Tibial artery (tissue), 4 donors: ENCODE measurements around the gene INTS1.

ENCODE experiments used
- DNase-seq, 2 donors: peaks; one replicate each; pipeline ENCODE4 v3.0.0-alpha.2; 2019
- H3K27ac ChIP-seq, 2 donors: fragments of 200-600 bp; sonication (generic) in 1 of 2; 1 replicate in 1 of 2; 2 replicates in 1 of 2; pipeline ENCODE4 v1.5.1; 2018 to 2019; ENCODE audit warnings: mild to moderate bottlenecking in 1 of 2
- H3K27me3 ChIP-seq, 2 donors: fragments of 200-600 bp; sonication (generic) in 1 of 2; one replicate each; pipeline versions ENCODE4 v1.5.1 to v1.6.0; 2016 to 2019
- H3K36me3 ChIP-seq, 3 donors: fragments of 200-600 bp; sonication (generic) in 2 of 3; one replicate each; pipeline ENCODE4 v1.5.1; 2016 to 2019; ENCODE audit warnings: mild to moderate bottlenecking in 2 of 3
- H3K4me1 ChIP-seq, 4 donors: fragments of 200-600 bp; sonication (generic) in 2 of 4; 1 replicate in 3 of 4; 2 replicates in 1 of 4; pipeline ENCODE4 v1.5.1; 2016 to 2019
- H3K4me3 ChIP-seq, 2 donors: fragments of 200-600 bp; sonication (generic) in 1 of 2; 1 replicate in 1 of 2; 2 replicates in 1 of 2; pipeline ENCODE4 v1.5.1; 2018 to 2019; ENCODE audit warnings: mild to moderate bottlenecking in 2 of 2
- H3K9me3 ChIP-seq, 3 donors: fragments of 200-600 bp; sonication (generic) in 1 of 3; one replicate each; pipeline ENCODE4 v1.5.1; 2016 to 2019
- intact Hi-C: fragments of 100-400 bp; cut with DNase I; formaldehyde crosslinking; loops from one replicate; pipeline ENCODE4 v1.15.0; 2023; ENCODE audit warnings: low total_unique reads
- TF ChIP-seq, protein P1 (sequence below), 2 experiments: fragments of 200-600 bp in 1 of 2; fragments of 450-650 bp in 1 of 2; IDR thresholded peaks; one replicate each; pipeline ENCODE4 v1.5.1; 2017 to 2019; ENCODE audit warnings: antibody characterized with exemption in 2 of 2, mild to moderate bottlenecking in 1 of 2, moderate library complexity in 1 of 2

The INTS1 gene

DNA sequence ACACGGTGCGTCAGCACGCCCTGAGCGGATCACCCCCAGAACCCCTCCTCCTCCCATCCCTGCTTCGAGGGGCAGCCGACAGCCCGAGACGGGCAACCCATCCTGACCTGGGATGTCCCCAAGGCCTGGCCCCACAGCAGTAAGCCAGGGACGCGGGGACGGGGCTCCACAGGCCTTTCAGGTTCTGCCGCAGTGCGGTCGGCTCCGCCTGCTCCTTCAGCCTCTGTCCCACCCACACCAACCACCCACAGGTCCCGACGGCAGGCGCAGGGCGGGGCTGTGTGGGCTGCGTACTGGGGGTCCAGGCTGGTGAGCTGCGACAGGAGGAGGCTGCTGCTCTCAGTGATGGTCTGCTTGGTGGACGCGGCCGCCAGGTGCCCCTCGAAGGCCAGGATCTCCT lies 16.7 kb downstream of the INTS1 start:
- TF ChIP-seq, protein P1, sequence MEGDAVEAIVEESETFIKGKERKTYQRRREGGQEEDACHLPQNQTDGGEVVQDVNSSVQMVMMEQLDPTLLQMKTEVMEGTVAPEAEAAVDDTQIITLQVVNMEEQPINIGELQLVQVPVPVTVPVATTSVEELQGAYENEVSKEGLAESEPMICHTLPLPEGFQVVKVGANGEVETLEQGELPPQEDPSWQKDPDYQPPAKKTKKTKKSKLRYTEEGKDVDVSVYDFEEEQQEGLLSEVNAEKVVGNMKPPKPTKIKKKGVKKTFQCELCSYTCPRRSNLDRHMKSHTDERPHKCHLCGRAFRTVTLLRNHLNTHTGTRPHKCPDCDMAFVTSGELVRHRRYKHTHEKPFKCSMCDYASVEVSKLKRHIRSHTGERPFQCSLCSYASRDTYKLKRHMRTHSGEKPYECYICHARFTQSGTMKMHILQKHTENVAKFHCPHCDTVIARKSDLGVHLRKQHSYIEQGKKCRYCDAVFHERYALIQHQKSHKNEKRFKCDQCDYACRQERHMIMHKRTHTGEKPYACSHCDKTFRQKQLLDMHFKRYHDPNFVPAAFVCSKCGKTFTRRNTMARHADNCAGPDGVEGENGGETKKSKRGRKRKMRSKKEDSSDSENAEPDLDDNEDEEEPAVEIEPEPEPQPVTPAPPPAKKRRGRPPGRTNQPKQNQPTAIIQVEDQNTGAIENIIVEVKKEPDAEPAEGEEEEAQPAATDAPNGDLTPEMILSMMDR (IDR thresholded peaks at IDR 0.05) = no peak
- intact Hi-C loops = no loop called here
- DNase-seq = no peak
- Histone ChIP-seq H3K27me3 (no peaks in the 10 kb centered on the region), H3K36me3 (peaks cover 72 to 100% (median 91%) of the 10 kb centered on the region in 3 donors), H3K27ac (no peak overlapping the region), H3K9me3 (no peaks in the 10 kb centered on the region), H3K4me1 (no peaks in the 10 kb centered on the region), H3K4me3 (no peak overlapping the region)

DNA sequence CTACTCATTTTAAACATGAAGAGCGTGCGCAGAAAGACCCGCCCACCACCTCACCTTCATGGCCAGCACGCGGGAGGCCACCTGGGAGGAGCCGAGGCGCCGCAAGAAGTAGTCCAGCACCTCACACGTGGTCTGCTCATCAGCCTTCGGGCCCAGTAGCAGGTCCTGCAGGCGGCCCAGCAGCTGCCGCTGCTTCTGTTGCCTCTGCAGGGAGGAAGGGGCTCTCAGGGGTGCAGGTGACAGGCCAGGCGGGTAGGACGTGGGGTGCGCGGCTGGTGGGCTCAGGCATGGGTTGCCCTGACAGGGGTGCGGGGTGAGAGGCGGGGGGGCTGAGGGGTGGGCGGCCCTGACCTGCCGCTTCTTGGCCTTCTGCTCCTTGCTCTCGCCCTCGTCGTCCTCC lies 17.6 kb downstream of the INTS1 start:
- intact Hi-C loops = no loop called here
- Histone ChIP-seq H3K4me3 (no peak overlapping the region), H3K9me3 (no peaks in the 10 kb centered on the region), H3K4me1 (no peaks in the 10 kb centered on the region), H3K27me3 (no peaks in the 10 kb centered on the region), H3K27ac (no peak overlapping the region), H3K36me3 (peaks cover 74 to 100% (median 91%) of the 10 kb centered on the region in 3 donors)
- no peak for DNase-seq
- TF ChIP-seq, protein P1 (IDR thresholded peaks at IDR 0.05) = no peak

DNA sequence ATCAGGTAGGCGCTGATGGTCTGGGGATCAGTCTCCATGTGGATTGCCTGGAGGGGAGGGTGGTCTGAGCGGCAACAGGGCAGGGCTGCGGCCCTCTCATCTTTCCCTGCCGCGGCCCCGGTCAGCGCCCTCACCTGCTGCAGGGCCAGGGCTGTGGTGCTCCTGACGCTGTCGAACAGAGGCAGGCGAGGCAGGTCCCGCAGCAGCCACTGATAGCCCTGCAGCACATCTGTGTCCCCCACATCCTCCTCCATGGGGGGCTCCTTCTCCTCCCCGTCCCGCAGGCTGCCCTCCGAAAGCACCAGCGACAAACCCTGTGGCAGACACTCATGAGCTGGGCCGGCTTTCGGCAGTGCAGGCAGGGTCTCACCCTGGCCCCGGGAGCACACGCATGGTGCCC lies 19.0 kb downstream of the INTS1 start:
- Histone ChIP-seq H3K4me3 (no peak overlapping the region), H3K36me3 (peaks cover 85 to 100% (median 98%) of the 10 kb centered on the region in 3 donors), H3K27me3 (no peaks in the 10 kb centered on the region), H3K27ac (no peak overlapping the region), H3K9me3 (no peaks in the 10 kb centered on the region), H3K4me1 (no peaks in the 10 kb centered on the region)
- TF ChIP-seq, protein P1 (IDR thresholded peaks at IDR 0.05) = no peak
- no peak for DNase-seq
- intact Hi-C loops = no loop called here

DNA sequence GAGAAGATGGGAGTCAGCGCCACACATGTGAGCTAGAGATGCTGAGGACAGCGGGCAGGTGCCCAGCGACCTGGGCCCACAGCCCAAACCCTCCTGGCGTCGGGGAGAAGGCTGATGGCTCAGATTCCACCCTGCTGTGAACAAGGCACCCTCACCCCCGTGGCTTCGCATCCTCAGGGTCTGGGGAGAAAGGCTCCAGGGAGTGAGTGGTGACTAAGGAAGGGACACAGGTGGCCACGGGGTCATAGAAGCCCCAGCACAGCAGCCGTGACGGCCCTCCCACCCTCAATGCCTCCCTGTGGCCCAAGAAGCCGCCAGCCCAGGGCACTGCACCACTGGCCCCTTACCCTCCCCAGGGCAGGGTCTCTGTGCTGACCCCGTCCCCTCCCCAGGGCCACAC lies 19.6 kb downstream of the INTS1 start:
- Histone ChIP-seq H3K36me3 (peaks cover 84 to 100% (median 100%) of the 10 kb centered on the region in 3 donors), H3K27ac (no peak overlapping the region), H3K9me3 (no peaks in the 10 kb centered on the region), H3K27me3 (no peaks in the 10 kb centered on the region), H3K4me3 (no peak overlapping the region), H3K4me1 (no peaks in the 10 kb centered on the region)
- TF ChIP-seq, protein P1 (IDR thresholded peaks at IDR 0.05) = no peak
- intact Hi-C loops = no loop called here
- no peak for DNase-seq

DNA sequence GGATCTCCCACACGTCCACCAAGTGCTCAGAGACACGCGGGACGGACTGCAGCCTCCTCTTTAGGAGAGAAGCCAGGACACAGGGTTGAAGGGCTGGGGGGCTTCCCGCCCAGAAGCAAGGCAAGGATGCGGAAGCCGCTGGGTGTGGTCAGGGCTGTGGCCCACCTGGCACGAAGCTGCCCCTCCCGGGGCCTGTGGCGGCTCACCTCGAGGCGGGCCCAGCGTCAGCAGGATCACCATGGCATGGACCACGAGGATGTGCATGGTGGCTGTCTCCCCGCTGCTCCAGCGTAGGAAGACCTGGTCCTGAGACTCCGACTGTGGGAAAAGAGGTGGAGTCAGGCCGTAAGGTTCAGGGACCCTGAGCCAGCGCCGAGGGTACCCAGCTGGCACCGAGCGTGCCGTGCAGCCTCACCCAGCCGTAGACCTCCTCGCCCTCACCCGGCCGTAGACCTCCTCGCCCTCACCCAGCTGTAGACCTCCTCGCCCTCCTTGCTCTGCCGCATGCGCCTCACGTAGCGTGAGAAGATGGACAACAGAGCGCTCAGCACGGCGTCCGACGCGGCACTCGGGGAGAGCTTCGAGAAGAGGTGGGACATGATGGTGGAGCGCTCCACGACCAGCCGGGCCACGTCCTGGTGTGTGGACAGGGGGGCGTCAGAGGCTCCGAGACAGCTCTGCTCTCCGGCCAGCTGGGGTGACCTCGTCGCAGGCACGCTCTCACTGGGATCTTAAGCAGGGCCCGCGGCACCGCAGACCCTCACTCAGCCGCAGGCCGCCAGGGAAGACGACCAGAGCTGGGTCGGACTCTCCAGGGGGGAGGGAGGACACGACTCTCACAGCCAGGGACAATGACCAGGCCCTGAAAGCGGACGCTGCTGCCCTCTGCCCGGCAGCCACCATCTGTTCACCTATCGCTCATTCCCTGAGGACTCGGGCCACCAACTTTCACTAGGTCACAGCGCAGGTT lies 20.4 kb downstream of the INTS1 start:
- H3K36me3 ChIP-seq = peaks cover 77 to 100% (median 100%) of the 10 kb centered on the region in 3 donors
- intact Hi-C loops = no loop called here
- TF ChIP-seq, protein P1 (IDR thresholded peaks at IDR 0.05) = no peak
- no peak for DNase-seq
- no peak overlapping the region for H3K27ac ChIP-seq
- no peak overlapping the region for H3K4me3 ChIP-seq
- H3K9me3 ChIP-seq = no peaks in the 10 kb centered on the region
- H3K4me1 ChIP-seq = no peaks in the 10 kb centered on the region
- no peaks in the 10 kb centered on the region for H3K27me3 ChIP-seq
